HG02884 (cell line): ENCODE results near the gene CACFD1.

ENCODE experiments used
- ATAC-seq: cut with Tn5 transposase; IDR thresholded peaks from one replicate; pipeline ENCODE4 v1.9.1; 2021; ENCODE audit warnings: mild to moderate bottlenecking, moderate library complexity; ENCODE audit not compliant: unreplicated experiment

The CACFD1 gene

GRCh38 chr9:133463864-133464615, 4.3 kb downstream of the CACFD1 start:
- no peak for ATAC-seq

GRCh38 chr9:133464638-133465037, 4.9 kb downstream of the CACFD1 start:
- ATAC-seq = no peak

- no peak for ATAC-seq
Observed at GRCh38 chr9:133465984-133466383, 6.2 kb downstream of the CACFD1 start.

GRCh38 chr9:133467101-133467500, 7.3 kb downstream of the CACFD1 start:
- ATAC-seq = no peak

GRCh38 chr9:133468374-133468773, 8.6 kb downstream of the CACFD1 start:
- ATAC-seq = no peak

- no peak for ATAC-seq
Observed at GRCh38 chr9:133468777-133469421, 9.1 kb downstream of the CACFD1 start.

GRCh38 chr9:133470427-133470924, 10.7 kb downstream of the CACFD1 start:
- ATAC-seq = no peak

- no peak for ATAC-seq
Observed at GRCh38 chr9:133470988-133471387, 11.2 kb downstream of the CACFD1 start.

GRCh38 chr9:133471551-133472276, 11.9 kb downstream of the CACFD1 start:
- no peak for ATAC-seq

- ATAC-seq = no peak
Observed at GRCh38 chr9:133472277-133472645, 12.5 kb downstream of the CACFD1 start.

- ATAC-seq = no peak
Observed at GRCh38 chr9:133472753-133473378, 13.1 kb downstream of the CACFD1 start.

GRCh38 chr9:133473743-133474142, 14.0 kb downstream of the CACFD1 start:
- no peak for ATAC-seq

- ATAC-seq = no peak
Observed at GRCh38 chr9:133474215-133474614, 14.4 kb downstream of the CACFD1 start.

GRCh38 chr9:133474853-133475252, 15.1 kb downstream of the CACFD1 start:
- ATAC-seq = no peak

- ATAC-seq = no peak
Observed at GRCh38 chr9:133475292-133476012, 15.7 kb downstream of the CACFD1 start.

- ATAC-seq = no peak
Observed at GRCh38 chr9:133476036-133476931, 16.5 kb downstream of the CACFD1 start.

GRCh38 chr9:133476941-133477340, 17.2 kb downstream of the CACFD1 start:
- no peak for ATAC-seq

GRCh38 chr9:133477461-133477860, 17.7 kb downstream of the CACFD1 start:
- no peak for ATAC-seq

- peak; percentile 49 for ATAC-seq
Observed at GRCh38 chr9:133477992-133478850, 18.4 kb downstream of the CACFD1 start.
